NCI-H82 treated with DMSO at 0.1 percent for 48 hours (cell line): ENCODE data around the gene FOSL2.
A peak's percentile ranks its signal among the peaks of the same experiment; 100 is the strongest.

Experiments
- DNase-seq: peaks from one replicate; lab custom pipeline; 2025; ENCODE audit not compliant: unreplicated experiment; lab: John Stamatoyannopoulos, UW

FOSL2 gene

DNA sequence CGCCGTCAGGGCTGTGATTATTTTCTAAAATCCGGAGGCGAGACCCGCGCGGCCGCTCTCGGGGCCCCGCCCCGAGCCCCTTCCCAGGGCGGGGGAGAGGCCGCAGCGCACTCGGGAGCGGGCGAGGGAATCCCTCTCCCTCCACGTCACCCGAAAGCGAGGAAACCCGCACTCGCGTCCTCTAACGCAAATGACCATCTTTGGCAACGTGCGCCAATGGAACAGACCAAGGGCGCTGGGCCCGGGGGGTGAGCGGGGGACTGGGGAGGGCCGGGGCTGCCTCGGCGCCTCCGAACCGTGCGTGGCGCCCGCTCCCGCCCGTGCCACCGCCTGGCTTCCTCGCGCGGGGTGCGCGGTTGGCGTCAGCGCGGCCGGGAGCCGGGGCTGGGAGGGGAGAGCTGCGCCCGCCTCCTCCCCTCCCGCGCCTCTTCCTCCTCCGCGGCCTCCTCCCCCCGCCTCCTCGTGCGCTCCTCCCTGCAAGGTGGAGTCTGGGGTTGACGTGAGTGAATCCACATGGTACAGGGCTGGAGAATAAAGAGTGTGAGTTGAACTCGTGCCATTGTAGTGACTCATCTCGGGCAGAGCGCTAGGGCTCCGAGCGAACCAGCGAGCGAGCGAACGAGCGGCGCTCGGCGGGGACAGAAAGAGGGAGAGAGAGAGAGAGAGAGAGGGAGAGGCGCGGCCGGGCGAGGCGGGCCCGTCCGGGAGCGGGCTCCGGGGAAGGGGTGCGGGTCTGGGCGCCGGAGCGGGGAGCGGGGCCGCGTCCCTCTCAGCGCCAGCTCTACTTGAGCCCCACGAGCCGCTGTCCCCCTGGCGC, at the start of gene FOSL2:
TSS of gene FOSL2 (plus strand) at position 562 of the 817 bp plus-strand sequence. CDS start 863 bp downstream, outside the sequence.
- peak; percentile 67 for DNase-seq

DNA sequence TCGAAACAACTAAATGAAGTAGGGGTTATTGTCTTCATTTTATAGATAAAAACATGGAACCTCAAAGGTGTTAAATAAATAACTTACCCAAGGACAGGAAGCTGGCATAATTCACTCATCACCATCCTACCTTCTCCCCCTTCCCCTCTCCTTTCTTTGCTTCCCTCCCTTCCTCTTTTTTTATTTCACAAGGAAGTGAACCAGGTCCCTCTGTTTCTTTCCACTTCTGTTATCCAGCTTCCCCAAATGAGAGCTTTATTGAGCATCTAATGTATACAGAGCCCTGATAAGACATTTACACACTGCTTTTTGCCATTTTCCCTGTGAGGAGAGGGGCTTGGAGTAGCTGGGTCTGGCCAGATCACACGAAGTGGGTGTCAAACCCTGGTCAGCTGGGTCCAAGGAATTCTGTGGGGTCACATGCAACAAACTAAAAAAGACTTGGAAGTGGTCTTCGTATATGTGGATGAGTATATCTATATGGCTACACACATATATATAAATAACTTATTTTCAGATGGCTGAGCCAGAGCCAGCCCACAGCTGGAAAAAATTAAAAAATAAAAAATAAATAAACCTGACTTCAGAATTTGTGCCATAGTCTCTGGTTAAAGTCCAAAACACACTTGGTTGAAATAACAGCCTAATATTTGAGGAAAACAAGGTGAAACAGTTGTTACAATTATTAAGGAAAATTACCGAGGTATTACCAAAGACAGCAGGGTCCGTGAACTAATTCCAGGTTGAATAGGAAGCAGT, 49.3 kb upstream of the FOSL2 start:
- DNase-seq = no peak

DNA sequence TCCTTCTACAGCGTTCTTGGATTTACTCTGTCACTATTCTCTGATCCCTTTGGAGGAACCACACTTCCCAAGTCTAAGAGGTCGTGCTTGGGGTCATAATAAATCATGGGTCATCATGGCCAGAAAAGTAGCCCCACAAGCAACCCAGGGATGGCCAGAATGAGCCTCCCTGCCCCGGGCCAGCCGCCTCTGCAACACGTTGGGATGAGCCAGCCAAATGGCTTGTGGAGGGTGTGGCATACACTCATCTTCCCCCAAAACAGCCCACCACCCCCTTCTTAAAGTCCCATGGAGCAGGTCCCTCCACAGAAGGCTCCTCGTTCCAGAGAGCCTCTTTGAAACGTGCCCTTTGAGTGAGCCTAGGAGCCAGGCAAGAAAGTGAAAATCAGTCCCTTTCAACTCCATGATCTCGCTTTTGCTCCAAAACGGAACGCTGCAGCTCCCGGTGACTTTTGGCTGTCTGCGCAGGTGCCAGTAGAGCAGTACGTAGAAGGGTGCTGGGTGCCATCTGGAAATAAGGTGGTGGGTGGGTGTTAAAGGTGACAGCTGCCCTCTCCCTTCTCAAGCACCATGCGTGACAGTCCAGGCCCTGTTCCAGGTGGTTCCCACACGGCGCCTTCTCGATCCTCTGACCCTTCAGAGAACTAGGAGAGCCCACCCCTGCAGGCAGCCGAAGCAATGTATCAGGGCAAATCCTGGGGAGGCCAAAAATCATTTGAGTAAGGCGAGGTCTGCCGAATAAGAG, 48.5 kb upstream of the FOSL2 start:
- no peak for DNase-seq

DNA sequence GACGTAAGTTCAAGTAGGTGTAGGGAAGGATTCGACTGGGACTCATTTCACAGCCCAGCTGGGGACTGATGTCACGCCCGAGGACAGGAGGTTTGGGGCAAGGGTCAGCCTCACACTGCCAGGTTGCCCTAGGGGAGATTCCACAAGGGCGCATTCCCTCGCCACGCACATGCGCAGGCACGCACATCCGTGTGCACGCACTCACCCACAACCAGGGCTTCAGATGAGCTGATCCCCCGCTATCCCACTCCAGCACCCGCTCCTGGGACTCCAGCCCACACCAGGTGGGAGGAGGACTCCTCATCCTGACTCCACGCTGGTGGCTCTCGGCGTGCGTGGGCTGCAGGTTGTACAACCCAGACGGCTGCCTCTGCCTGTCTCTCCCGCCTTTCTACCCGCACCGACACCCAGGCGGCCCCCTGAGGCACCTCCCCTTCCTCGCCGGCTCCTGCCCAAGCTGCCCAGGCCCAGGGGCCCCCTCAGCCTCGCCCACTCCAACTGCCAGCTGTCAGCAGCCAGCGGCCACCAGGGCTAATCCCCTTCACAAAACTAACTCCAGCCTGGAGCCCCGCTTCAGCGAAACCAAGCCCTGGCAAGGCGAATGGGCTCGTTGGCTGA, 47.8 kb upstream of the FOSL2 start:
- no peak for DNase-seq

DNA sequence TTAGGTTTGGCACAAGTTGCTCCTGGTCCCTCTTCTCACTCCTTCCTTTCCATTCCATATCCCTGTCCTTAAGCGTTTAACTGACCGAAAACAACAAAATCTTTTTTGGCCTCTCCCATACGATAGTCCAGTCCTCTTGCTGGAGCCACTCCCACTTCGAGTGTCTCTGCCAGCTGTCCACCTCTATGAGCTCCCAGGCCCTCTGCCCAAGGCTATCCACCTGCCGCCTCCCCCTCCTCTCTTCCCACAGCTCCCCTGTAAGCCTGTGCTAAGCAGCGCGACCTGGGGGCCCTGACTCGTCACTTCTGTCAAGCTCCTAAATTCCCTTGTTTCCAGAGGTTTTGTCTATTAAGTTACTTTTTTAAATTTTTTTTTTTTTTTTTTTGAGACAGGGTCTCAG, 47.0 kb upstream of the FOSL2 start:
- no peak for DNase-seq

DNA sequence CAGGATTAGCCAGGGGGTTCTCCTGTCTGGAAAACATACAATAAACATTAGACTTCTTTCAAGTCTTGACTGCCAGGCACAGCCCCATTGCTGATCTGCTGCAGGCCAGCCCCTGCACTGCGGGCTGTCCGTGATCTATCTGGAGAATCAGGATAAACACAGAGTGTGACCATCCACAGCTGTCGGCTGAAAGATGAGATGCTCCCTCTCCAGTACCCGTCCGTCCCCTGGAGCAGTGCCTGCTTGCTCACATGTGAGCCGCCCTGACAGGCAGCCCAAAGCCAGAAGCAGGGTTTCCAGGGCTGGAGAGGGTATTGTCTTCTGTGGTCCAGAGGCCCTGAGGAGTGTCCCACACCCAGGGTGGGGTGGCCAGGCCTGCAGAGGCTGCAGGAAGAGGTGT, 46.1 kb upstream of the FOSL2 start:
- DNase-seq = no peak

DNA sequence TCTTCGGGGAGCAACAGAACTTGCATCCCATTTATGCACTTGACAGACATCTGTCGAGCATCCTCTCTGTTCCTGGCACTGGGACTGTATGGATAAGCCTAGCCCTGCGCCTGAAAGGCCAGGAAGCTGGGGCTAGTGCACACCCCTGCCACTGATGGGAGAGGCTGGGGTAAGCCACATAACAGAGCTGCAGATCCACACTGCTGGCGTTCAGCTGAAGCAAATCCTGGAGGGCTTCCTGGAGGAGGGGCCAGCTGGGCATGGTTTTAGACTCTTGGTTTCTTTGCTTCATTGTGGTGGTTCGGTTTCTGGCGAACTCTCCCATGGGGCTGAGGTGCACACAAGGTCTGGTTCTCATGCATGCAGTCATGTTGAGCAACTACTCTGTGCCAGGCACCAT, 45.5 kb upstream of the FOSL2 start:
- DNase-seq = no peak

DNA sequence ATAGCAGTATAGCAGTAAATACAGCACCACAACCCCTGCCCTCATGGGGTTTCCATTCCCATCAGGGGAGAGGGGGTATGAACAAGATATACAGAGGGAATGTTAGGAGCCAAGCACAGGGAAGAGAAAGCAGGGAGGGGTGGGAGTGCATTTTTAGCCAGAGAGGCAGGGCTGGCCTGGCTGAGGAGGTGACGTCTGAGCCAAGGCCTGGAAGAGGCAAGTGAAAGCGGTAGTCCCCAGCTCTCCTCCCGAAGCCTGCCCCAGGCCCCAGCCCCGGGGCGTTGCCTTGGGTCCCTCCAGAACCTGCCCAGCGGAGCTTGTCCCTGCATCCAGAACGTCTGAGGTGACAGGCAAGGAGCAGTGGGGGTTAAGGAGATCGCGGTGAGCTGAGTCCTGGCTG, 45.1 kb upstream of the FOSL2 start:
- no peak for DNase-seq

DNA sequence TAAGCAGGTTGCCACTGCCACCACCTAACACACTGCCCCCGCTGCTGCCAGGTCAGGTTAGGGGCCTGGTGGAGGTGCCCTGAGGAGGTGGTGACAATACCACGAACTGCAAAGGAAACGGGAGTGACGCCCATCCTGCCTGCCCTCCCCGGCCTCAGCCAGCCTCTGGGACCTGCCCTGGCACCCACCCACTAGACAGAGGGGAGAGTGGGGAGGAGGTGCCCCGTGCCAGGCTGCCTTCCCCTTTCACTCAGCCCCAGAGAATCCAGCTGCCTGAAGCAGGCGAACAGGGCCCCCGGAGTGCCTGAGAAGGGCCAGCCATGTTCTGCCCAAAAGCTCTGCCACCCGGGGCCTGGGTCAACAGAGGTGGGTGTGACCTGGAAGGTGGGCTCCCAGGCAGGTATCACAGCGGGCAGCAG, 44.5 kb upstream of the FOSL2 start:
- no peak for DNase-seq

DNA sequence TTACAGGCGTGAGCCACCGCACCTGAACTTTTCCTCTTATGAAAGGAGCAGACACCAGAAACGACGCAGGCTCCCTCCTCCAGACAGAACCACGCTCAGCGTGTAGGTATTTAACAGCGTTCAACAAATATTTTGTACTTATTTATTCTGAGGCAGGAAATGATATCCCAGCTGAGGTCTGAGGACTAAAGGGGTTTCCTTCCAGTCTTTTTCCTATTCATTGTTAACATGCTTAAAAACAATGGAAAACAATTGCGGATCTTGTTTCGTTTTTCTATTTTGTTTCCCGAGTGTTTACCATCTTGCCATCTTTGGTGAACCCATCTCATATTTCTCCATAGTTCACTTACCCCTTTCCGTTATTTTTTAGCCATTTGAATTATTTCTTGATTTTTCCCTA, 43.7 kb upstream of the FOSL2 start:
- DNase-seq = no peak

DNA sequence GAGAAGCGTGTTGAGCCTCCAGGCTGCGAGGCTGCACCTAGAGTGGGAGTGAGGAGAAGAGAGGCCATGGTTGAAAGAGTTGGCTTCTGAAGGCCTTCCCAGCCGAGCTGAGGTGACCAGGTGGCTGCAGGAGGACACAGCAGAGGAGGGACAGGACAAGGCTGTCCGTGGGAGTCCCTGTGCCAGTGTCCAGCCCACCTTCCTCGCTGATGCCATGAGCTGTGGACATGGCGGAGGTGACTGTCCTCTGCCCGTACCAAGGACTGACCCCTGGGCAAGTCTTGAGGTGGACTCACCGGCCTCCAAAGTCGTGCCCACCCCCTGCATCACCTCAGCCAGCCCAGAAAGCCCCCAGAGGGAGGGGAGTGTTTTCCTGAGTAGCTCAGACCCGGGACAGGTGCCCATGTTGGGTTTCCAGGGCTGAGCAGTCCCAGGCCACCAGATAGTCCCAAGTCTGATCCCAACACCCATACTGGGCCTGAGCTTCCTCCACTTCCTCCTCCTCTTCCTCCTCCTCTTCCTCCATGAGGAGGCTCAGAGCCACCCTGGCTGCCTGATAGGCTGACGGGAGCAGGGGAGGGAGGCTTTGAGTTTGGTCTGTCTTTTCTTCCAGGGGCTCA, 43.0 kb upstream of the FOSL2 start:
- DNase-seq = no peak

DNA sequence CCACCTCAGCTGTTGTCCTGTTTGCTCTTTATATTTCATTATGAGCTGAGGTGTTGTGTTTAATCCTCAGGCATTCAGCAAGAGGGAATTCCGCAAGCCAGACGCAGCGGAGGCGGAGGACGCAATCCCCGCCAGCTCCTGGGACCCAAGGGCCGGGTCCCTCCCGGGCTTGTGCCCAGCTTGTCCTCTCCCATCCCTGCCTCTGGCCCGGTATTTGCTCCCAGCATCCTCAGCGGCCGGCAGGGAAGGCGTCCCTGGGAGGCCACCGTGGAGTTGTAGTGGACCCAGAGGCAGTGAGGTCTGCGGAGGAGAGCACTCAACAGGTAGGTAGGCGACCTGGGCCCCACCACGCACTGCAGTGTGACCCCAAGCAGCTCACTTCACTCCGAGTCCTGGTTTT, 42.5 kb upstream of the FOSL2 start:
- DNase-seq = no peak

DNA sequence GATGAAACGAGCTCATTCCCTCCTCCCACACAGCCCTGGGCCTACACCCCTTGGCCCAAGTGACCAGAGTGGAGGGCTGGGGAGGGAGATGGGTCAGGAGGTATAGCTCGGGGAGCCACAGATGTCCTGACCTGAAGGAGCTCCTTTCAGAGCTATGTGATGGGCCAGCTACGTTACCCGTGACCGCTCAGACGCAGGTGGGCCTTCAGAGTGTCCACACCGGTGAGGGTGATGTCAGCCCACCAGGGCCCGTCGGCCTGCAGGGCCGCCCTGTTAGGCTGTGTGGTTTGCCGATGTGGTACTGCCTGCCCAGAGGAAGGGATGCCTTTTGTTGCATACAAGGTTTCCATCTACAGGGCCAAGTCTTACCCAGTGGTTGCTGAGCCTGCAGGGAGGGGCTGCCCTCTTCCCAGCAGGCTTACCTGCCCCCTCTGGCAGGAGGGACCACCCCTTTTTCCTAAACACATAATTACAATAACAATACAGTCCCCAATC, 41.8 kb upstream of the FOSL2 start:
- DNase-seq = no peak

DNA sequence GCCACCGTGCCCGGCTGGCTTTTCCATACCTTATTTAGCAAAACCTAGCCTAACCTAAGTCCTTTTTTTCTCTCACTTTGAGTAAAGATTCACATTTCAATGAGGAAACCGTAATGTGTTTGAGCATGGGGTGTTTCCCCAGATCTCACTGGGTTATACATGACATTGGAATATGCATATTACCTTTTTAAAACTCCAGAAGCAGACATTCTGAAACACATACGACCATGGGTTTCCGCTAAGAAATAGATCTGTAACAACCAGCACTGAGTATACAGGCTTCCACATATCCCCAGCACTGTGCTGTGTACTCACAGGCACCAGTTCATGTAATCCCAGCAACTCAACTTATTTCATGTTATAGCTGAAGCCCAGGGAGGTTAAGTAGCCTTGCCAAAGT, 41.0 kb upstream of the FOSL2 start:
- no peak for DNase-seq

DNA sequence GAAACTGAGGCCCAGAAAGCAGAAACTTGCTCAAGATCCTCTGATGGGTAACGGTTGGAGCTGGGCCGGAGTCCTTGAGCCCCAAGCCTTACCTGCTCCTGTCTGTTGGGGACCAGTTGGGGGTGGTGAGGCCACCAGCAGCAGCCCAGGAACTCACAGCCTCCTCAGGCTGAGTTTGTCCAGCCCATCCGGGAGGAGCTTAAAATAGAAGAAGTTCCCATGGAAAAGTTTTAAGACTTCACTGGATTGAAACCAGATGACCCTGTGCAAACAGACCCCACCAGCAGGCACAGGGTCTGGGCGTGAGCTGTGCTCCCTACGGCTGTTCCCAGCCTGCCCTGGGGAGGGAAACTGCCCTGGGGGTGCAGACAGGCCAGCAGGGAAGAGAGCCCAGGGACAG, 40.6 kb upstream of the FOSL2 start:
- DNase-seq = no peak

DNA sequence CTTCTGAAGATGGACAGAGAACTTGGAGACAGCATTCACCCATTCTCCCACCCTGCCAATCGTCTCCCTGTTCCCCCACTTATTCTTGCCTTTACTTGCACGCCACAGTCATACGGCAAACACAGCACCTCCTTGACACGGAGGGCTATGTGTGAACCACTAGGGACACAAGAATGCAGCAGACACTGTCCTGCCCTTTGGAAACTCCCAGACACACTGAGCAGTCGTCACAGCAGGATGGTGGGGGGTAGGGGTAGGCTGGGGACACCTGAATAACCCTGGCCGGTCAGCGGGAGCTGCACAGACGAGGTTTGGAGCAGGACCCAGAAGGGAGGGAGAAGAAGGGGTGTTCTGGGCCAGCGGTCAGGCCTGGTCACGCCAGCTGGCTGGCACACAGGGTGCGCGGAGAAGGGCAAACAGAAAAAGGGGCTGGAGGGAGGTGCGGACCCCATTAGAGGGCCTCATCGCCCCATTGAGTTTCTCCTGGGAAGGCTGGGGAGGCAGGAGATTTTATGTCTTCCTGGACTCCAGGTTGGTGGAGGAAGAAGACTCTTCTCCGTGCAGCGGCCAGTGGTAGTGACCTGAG, 40.0 kb upstream of the FOSL2 start:
- DNase-seq = no peak

DNA sequence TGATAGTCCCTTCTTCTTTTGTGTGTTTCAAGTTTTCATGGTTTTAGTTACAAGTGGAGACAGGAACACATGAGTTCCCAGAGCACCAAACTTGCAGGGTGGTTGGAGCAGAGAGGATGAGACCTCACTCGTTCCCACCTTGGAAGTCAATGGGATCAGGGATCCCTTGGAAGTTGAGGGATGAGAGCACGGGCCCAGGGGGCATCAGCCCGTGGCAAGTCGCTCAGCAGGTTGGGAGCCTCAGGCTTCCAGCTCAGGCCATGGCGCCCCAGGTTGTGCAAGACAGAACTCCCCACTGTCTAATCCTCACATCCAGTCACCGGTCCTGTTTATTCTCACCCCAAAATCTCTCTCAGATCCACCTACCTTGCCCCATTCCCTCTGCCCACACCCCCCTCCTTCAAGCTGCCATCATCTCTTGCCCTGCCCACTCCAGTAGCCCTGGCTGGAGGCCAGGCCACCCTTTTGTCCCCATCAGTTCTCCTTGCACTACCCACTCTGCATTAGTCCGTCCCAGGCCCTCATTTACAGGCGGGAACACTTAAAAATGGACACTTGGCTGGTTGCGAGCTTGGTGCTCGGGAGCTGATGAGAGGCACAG, 37.6 kb upstream of the FOSL2 start:
- DNase-seq = no peak

DNA sequence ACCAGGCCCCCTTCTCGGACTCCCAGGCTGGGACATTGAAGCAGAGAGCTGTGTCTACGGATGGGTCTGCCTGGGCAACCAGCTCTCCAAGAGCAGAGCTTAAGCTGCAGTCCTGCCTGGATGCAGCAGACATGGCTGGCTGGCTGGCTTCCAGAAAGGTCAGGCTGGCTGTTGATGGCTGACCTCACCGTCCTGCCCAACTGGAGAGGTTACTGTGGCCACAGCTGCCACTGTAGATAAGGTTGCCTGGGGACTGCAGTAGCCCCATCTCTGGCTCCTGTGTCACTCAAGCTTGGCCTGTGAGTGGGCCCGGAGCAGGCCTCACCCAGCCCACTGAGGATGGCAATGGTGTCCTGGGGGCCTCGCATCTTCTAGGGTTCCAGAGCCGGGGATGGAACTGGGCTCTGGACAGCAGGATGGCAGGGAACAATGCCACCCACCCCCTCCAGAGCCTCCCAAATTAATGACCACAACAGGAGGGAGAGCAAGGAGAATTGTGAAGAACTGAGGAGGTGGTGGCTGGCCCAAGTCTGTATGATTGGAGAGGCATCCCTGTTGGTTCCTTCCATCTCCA, 37.0 kb upstream of the FOSL2 start:
- DNase-seq = no peak

DNA sequence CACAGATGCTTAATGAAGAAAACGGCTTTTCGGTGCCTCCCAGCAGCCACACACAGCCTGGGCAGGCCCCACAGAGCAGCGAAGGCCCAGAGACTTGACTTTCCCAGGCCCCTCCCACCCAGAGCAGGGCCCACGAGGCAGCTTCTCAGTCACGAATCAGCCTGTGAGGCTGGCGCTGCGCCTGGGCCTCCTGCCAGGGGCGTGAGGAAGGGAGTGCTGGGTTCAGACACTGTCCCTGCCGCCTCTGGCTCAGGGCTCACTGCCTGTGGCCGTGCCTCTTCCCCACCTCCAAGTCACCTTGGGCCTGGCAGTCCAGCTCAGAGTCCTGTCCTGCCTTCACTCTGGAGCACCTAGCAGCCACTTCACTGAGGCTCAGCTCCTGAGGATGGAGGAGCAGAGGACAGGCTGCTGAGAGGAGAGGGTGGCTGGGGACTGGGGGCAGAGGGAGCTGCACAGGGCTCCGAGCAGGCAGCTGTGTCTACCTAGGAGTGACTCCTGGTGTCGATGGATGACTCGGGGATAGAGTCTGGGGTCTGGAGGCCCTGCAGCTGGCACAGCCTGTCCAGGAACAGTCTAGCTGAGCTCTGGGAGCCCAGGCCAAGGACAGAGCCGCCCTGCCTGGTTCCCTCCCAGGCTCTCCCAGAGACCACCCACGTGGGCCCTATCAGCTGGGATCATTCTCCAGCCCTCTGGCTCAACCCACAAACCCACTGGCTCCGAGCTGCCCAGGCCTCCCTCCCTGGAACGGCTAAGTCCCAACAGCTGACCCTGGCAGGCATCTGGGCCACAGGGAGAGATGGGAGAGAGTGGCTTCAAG, 36.4 kb upstream of the FOSL2 start:
- no peak for DNase-seq
